ENCODE results near the gene RAPGEFL1. TPM values are rescaled to one million over a fixed set of nuclear protein-coding genes. Genes with fewer than 3 reads are reported as not detected.

RAPGEFL1 gene
- total and polyA plus RNA-seq, 2 of the 8 experiments (the other 6 are each of a cell fraction or from before 2014, with no cell fraction given), result 20.0 to 20.2 TPM

GRCh38 chr17:40243761-40244160 lies 66.5 kb downstream of the RAPGEFL1 start (continued):
- no peak for TF ChIP-seq RBBP5 (IDR thresholded peaks at IDR 0.05; ENCODE audit: borderline replicate concordance, low read depth, low read length)

Measured in H1 (cell line).